HG03196 (cell line): Measurements from ENCODE around the gene HTD2.
A peak's percentile ranks its signal among the peaks of the same experiment; 100 is the strongest.
"Not testable (repeated sequence)": the region's sequence is repeated elsewhere in the genome, so short reads cannot be mapped to it uniquely, and the experiment has no call there.

Source experiments
- ATAC-seq: cut with Tn5 transposase; IDR thresholded peaks from one replicate; pipeline ENCODE4 v1.9.1; 2021; ENCODE audit not compliant: unreplicated experiment

HTD2 gene

GRCh38 chr3:58305882-58306711 is at the start of gene HTD2, which contains the start of gene RPP14:
Gene HTD2, plus strand, starts transcription at chr3:58306520. Its CDS starts 11,094 bp downstream, at chr3:58317614.
Gene RPP14, plus strand, starts transcription at chr3:58306245. Its CDS starts 4,085 bp downstream, at chr3:58310330.
- peak; percentile 90 for ATAC-seq

DNA sequence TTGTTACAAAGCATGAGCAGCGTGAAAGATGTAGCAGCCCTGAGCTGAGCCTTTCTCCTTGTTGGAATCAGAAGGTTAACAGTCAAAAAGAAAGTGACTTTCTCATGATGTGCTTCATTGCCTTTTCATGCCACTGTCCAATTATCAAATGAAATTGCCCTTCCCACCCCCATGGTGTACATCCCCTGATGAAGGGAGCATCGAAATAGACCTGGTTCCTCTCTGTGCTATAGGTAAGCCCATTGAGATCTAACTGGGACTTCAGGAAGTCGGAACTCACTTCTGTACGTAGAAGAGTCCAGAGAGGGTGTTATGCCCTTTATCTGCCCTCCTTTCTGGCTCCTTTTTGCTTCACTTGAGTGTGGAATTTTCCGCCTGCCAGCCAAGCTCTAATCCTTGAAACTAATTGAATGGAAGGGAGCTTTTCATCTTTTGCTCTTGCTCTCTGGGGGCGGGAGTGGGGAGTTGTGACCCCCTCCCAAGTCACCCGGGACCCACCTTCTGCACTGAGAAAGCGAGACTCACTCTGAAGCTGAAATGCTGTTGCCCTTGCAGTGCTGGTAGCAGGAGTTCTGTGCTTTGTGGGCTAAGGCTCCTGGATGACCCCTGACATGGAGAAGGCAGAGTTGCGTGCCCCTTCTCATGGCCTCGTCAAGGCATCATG is 47.8 kb upstream of the HTD2 start:
- no peak for ATAC-seq

DNA sequence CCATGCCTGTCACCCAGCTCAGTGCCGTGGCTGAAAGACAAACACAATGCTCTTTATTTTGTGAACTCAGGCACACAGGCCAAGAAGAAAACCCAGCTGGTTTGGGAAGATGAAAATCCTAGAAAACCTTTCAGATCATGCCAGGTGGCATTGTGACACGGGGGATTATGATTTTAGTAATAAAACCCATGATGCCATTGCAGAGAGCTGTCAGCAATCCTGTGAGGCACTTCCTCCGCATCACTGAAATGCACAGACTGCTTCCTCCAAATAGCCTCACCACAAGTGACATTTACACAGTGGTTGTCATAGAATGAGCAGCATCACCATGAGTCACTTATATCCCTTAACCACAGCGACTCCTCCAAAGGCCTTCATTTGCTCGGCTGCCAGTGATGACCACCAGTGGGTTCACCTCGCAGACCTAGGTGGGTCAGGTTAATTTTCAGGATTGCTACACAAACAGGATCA is 46.0 kb upstream of the HTD2 start:
- no peak for ATAC-seq

DNA sequence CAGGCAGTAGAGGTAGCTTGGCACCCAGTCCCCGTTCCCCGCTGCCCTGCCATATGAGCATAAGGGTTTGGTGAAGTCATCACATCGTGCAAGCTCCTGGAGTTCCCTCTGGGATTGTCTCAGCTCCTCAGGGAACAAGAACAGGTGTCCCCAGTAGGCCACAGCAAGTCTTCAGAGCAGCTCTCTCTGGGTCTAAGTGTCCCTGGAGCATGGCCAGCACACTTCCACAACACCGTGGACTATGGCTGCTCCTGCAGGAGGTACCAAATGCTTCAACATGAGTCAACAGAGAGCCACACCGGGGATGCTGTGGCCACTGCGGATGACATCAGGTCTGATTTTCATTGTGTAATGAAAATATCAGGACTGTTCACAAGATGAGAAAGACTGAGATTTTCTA is 45.6 kb upstream of the HTD2 start:
- ATAC-seq: no peak

- peak; percentile 83 for ATAC-seq
Measured at GRCh38 chr3:58261954-58262666, 44.2 kb upstream of the HTD2 start.

- ATAC-seq: no peak
Measured at GRCh38 chr3:58266577-58266976, 39.7 kb upstream of the HTD2 start.

GRCh38 chr3:58267543-58267942 is 38.8 kb upstream of the HTD2 start:
- not testable (repeated sequence) for ATAC-seq

GRCh38 chr3:58269356-58269755 is 37.0 kb upstream of the HTD2 start:
- ATAC-seq: no peak

- ATAC-seq: no peak
Measured at GRCh38 chr3:58270485-58270884, 35.8 kb upstream of the HTD2 start.

GRCh38 chr3:58271901-58272501 is 34.3 kb upstream of the HTD2 start:
- no peak for ATAC-seq

DNA sequence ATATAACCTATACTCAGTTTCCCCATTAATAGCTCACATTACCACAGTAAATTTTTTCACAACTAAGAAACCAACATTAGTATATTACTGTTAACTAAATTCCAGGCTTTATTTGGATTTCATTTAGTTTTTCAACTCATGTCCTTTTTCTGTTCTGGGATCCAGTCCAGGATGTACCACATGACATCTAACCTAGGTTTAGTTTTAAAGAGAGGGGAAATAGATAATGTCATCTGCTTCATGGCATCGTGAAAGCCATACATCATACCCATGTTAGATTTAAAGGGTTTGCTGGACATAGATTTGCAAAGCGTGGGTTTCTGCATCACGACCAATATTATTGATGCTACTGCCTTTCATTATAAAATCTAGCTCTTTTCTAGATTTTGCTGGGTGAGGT is 33.4 kb upstream of the HTD2 start:
- ATAC-seq: no peak

DNA sequence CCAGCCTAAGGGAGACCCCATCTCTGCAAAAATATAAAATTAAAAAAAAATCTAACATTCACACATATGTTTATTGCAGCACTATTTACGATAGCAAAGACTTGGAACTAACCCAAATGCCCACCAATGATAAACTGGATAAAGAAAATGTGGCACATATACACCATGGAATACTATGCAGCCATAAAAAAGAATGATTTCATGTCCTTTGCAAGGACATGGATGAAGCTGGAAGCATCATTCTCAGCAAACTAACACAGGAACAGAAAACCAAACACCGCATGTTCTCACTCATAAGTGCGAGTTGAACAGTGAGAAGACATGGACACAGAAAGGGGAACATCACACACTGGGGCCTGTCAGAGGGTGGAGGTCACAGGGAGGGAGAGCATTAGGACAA is 33.0 kb upstream of the HTD2 start:
- not testable (repeated sequence) for ATAC-seq

DNA sequence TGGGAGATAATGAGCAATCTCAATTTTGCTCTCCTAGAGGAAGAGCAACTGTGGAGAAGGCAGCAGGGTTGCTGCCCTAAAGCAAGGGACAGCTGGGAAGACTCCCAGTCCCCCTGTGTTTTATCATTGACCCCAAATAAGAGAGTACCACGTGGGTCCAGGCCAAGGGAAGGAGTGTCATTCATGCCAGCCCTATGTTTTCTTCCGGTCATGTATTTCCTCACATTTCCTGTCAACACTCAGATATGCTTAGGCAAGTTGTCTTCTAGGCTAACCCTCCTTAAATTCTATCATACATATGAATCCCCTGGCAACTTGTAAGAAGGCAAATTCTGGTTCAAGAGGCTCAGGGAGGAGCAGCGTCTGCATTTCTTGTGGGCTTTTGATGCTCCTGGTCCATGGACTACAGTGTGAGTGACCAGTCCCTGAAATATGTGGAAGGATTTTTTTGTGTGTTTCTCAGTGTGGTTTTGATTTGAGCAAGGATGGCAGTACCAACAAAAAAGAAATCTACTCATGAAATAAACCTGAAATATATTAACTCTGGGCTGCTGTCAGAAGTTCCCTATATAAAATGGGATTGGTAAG is 32.2 kb upstream of the HTD2 start:
- ATAC-seq: no peak

DNA sequence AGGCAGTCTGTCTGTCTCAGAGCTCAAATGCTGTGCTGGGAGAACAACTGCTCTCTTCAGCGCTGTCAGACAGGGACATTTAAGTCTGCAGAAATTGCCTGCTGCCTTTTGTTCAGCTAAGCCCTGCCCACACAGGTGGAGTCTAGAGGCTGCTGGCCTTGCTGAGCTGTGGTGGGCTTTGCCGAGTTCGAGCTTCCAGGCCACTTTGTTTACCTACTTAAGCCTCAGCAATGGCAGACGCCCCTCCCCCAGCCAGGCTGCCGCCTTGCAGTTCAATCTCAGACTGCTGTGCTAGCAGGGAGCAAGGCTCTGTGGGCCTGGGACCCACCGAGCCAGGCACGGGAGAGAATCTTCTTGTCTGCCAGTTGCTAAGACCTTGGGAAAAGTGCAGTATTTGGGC is 25.3 kb upstream of the HTD2 start:
- ATAC-seq: no peak

GRCh38 chr3:58285334-58285733 is 21.0 kb upstream of the HTD2 start:
- no peak for ATAC-seq

DNA sequence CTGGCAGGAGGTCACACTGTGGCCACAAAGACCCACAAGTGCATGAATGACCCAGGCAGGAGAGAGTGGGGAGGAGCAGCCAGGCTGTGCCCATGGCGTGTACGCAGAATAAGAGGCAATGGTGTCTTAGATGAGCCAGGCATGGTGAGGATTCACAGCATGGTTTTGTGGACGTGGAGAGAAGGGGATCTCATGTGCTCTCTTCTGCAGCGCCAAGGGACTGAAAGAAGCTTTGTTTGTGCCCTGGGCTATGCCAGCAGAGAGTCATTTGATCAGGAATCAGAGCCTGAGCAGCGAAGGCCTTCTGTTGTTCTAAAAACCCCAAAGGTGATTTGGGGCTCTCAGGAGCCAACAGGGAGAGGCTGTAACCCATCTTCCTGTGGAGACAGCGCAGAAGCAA is 19.0 kb upstream of the HTD2 start:
- no peak for ATAC-seq

GRCh38 chr3:58288011-58288728 is 18.1 kb upstream of the HTD2 start:
- no peak for ATAC-seq

DNA sequence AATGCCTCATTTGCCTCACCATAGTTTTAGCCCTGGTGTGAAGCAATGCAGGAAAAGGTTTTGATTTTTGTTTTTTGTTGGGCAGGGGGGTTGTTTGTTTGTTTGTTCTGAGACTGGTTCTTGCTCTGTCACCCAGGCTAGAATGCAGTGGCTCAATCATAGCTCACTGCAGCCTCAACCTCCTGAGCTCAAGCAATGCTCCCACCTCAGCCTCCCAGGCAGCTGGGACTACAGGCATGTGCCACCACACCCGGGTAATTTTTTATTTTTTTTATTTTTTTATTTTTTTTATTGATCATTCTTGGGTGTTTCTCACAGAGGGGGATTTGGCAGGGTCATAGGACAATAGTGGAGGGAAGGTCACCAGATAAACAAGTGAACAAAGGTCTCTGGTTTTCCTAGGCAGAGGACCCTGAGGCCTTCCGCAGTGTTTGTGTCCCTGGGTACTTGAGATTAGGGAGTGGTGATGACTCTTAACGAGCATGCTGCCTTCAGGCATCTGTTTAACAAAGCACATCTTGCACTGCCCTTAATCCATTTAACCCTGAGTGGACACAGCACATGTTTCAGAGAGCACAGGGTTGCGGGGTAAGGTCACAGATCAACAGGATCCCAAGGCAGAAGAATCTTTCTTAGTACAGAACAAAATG is 17.2 kb upstream of the HTD2 start:
- not testable (repeated sequence) for ATAC-seq

DNA sequence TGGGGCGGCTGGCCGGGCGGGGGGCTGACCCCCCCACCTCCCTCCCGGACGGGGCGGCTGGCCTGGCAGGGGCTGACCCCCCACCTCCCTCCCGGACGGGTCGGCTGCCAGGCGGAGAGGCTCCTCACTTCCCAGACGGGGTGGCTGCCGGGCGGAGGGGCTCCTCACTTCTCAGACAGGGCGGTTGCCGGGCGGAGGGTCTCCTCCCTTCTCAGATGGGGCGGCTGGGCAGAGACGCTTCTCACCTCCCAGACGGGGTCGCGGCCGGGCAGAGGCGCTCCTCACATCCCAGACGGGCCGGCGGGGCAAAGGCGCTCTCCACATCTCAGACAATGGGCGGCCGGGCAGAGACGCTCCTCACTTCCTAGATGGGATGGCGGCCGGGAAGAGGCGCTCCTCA is 15.9 kb upstream of the HTD2 start:
- not testable (repeated sequence) for ATAC-seq
